ENCODE results near the gene FNIP2.
"Not testable (repeated sequence)": the region's sequence is repeated elsewhere in the genome, so short reads cannot be mapped to it uniquely, and the experiment has no call there.

The FNIP2 gene

GRCh38 chr4:158793430-158793829, 24.6 kb downstream of the FNIP2 start:
- not testable (repeated sequence) for DNase-seq (ENCODE audit: low spot score)

GRCh38 chr4:158796370-158797140, 27.7 kb downstream of the FNIP2 start:
- no peak for DNase-seq (ENCODE audit: low spot score)

- no peak for DNase-seq (ENCODE audit: low spot score)
Measured at GRCh38 chr4:158798062-158798461, 29.2 kb downstream of the FNIP2 start.

- DNase-seq (ENCODE audit: low spot score) = no peak
Measured at GRCh38 chr4:158799013-158799770, 30.4 kb downstream of the FNIP2 start.

- no peak for DNase-seq (ENCODE audit: low spot score)
Measured at GRCh38 chr4:158799856-158800255, 31.0 kb downstream of the FNIP2 start.

- no peak for DNase-seq (ENCODE audit: low spot score)
Measured at GRCh38 chr4:158801066-158801465, 32.2 kb downstream of the FNIP2 start.

GRCh38 chr4:158801677-158802076, 32.9 kb downstream of the FNIP2 start:
- no peak for DNase-seq (ENCODE audit: low spot score)

- no peak for DNase-seq (ENCODE audit: low spot score)
Measured at GRCh38 chr4:158802914-158803313, 34.1 kb downstream of the FNIP2 start.

- DNase-seq (ENCODE audit: low spot score) = no peak
Measured at GRCh38 chr4:158805635-158806471, 37.0 kb downstream of the FNIP2 start.

GRCh38 chr4:158807691-158808090, 38.9 kb downstream of the FNIP2 start:
- no peak for DNase-seq (ENCODE audit: low spot score)

- no peak for DNase-seq (ENCODE audit: low spot score)
Measured at GRCh38 chr4:158808399-158808798, 39.6 kb downstream of the FNIP2 start.

GRCh38 chr4:158809208-158809607, 40.4 kb downstream of the FNIP2 start:
- DNase-seq (ENCODE audit: low spot score) = not testable (repeated sequence)

GRCh38 chr4:158809611-158810486, 41.0 kb downstream of the FNIP2 start:
- DNase-seq (ENCODE audit: low spot score) = peak; percentile 17

- no peak for DNase-seq (ENCODE audit: low spot score)
Measured at GRCh38 chr4:158810487-158811215, 41.8 kb downstream of the FNIP2 start.

- no peak for DNase-seq (ENCODE audit: low spot score)
Measured at GRCh38 chr4:158811216-158811540, 42.4 kb downstream of the FNIP2 start.

GRCh38 chr4:158811704-158812103, 42.9 kb downstream of the FNIP2 start:
- DNase-seq (ENCODE audit: low spot score) = peak; percentile 15

- no peak for DNase-seq (ENCODE audit: low spot score)
Measured at GRCh38 chr4:158812133-158812532, 43.3 kb downstream of the FNIP2 start.

- DNase-seq (ENCODE audit: low spot score) = no peak
Measured at GRCh38 chr4:158812543-158812942, 43.7 kb downstream of the FNIP2 start.

- no peak for DNase-seq (ENCODE audit: low spot score)
Measured at GRCh38 chr4:158813113-158813512, 44.3 kb downstream of the FNIP2 start.

GRCh38 chr4:158814207-158814606, 45.4 kb downstream of the FNIP2 start:
- no peak for DNase-seq (ENCODE audit: low spot score)
